CD4-positive, alpha-beta T cell (primary cell): ENCODE measurements around the gene TMEM237. TPM values are rescaled to one million over a fixed set of nuclear protein-coding genes. Genes with fewer than 3 reads are reported as not detected.

ENCODE experiments used
- ATAC-seq: fragments of 200-7000 bp; cut with Tn5 transposase; one replicate; pipeline ENCODE4 v1.10.0; 2022; ENCODE audit warnings: mild to moderate bottlenecking; ENCODE audit not compliant: poor library complexity
- CTCF ChIA-PET: fragments of 350-600 bp; sonication (Branson Sonifier 250); formaldehyde crosslinking; loops from one replicate; lab custom pipeline; 2021; ENCODE audit warnings: antibody characterized with exemption, inconsistent platforms; lab: Charles Lee
- POLR2A ChIA-PET: fragments of 350-600 bp; sonication (Branson Sonifier 250); formaldehyde crosslinking; loops from one replicate; lab custom pipeline; 2021; ENCODE audit warnings: antibody characterized with exemption, inconsistent platforms; lab: Charles Lee
- DNase-seq, 14 experiments: peaks; one replicate each; pipeline ENCODE4 v3.0.0-alpha.2; 2013 to 2020; ENCODE audit warnings: mixed read lengths in 2 of 14
- H3K27ac ChIP-seq, 2 donors: one replicate each; pipeline versions ENCODE4 v1.5.1 to v1.7.0; 2013; ENCODE audit warnings: low read length in 2 of 2, low read depth in 1 of 2, mild to moderate bottlenecking in 1 of 2
- H3K27me3 ChIP-seq, 2 experiments: 1 replicate in 1 of 2; 2 replicates in 1 of 2; pipeline versions ENCODE4 v1.6.1 to v1.7.0; 2013; ENCODE audit warnings: low read length in 2 of 2, control low read depth in 1 of 2, mild to moderate bottlenecking in 1 of 2, moderate library complexity in 1 of 2; ENCODE audit not compliant: insufficient read depth in 2 of 2, control insufficient read depth in 1 of 2
- H3K36me3 ChIP-seq: one replicate; pipeline ENCODE4 v1.6.1; 2013; ENCODE audit warnings: low read length, control low read depth; ENCODE audit not compliant: insufficient read depth
- H3K4me1 ChIP-seq: one replicate; pipeline ENCODE4 v1.6.1; 2013; ENCODE audit warnings: low read length, control low read depth; ENCODE audit not compliant: insufficient read depth
- H3K4me3 ChIP-seq: one replicate; pipeline ENCODE4 v1.5.1; 2013; ENCODE audit warnings: mild to moderate bottlenecking, low read length, moderate library complexity
- H3K9me3 ChIP-seq, 2 experiments: 1 replicate in 1 of 2; 2 replicates in 1 of 2; pipeline versions ENCODE4 v1.6.1 to v1.7.0; 2013; ENCODE audit warnings: low read length in 2 of 2, mild to moderate bottlenecking in 2 of 2, control low read depth in 1 of 2, moderate library complexity in 1 of 2; ENCODE audit not compliant: control insufficient read depth in 1 of 2, insufficient read depth in 1 of 2
- H3K27ac Mint-ChIP-seq: one replicate; pipeline ENCODE4 v1.8.0; 2020; ENCODE audit warnings: mixed read lengths
- H3K27me3 Mint-ChIP-seq: one replicate; pipeline ENCODE4 v1.8.0; 2021; ENCODE audit warnings: mixed read lengths
- H3K36me3 Mint-ChIP-seq: one replicate; pipeline ENCODE4 v1.8.0; 2021; ENCODE audit warnings: low read depth, mixed read lengths
- H3K4me1 Mint-ChIP-seq: one replicate; pipeline ENCODE4 v1.8.0; 2021; ENCODE audit warnings: low read depth, mixed read lengths
- H3K4me3 Mint-ChIP-seq: one replicate; pipeline ENCODE4 v1.8.0; 2020; ENCODE audit warnings: mild to moderate bottlenecking, mixed read lengths
- H3K9me3 Mint-ChIP-seq: one replicate; pipeline ENCODE4 v1.8.0; 2020; ENCODE audit warnings: mixed read lengths
- CTCF ChIP-seq: fragments of 200-600 bp; IDR thresholded peaks from one replicate; pipeline ENCODE4 v1.8.0; 2022; ENCODE audit warnings: antibody characterized with exemption, mild to moderate bottlenecking
- intact Hi-C, 2 experiments: fragments of 100-400 bp; cut with DNase I in 1 of 2; cut with micrococcal nuclease in 1 of 2; formaldehyde crosslinking; loops; one replicate each; pipeline versions ENCODE4 v1.15.1 to v1.9.0; 2023 to 2025; cut with DNase I, micrococcal nuclease
- total RNA-seq, 174 experiments: library from RNA in 2 of 174; stranded (reverse) in 2 of 174; gene quantifications; one replicate each; pipeline ENCODE4 v1.2.3 and lab custom pipeline; 2021 to 2026

Gene TMEM237
- total RNA-seq, 2 experiments from 2014 or later, result 4.0 to 4.6 TPM

- H3K4me1 ChIP-seq, result peaks cover 9% of the 10 kb centered on the region
- Mint-ChIP-seq H3K9me3 (no peaks in the 10 kb centered on the region), H3K27ac (peak overlapping the region; percentile 96), H3K4me3 (peak overlapping the region; percentile 96), H3K27me3 (no peaks in the 10 kb centered on the region), H3K4me1 (peaks cover 10% of the 10 kb centered on the region), H3K36me3 (peaks cover 8% of the 10 kb centered on the region)
- ATAC-seq (peak; percentile 62), DNase-seq (no peak)
- no peaks in the 10 kb centered on the region for H3K36me3 ChIP-seq
- POLR2A ChIA-PET, result interaction anchor here (1.3 to 3.4 kb wide), 6 partner anchors 12 to 525 kb away, joined by 3 to 29 read pairs (median 5); partner anchors contain the start of genes ALS2, STRADB and TRAK2
- CTCF ChIA-PET, result no interaction called here
- no peak for TF ChIP-seq CTCF
- H3K4me3 ChIP-seq, result peak overlapping the region; percentile 95
- no peaks in the 10 kb centered on the region for H3K27me3 ChIP-seq
- H3K27ac ChIP-seq, result peak overlapping the region; percentile 79 to 89
- H3K9me3 ChIP-seq, result no peaks in the 10 kb centered on the region
- intact Hi-C loops, result loop anchor here (2.0 to 10.0 kb wide), 6 partner anchors 139 to 407 kb away; partner anchors contain the start of genes ALS2 (in 2 of the 2), FZD7 (in 1 of the 2), STRADB (in 1 of the 2) and TRAK2 (in 1 of the 2)
These were observed 1.2 kb downstream of the TMEM237 start for GRCh38 chr2:201642086-201642578.

GRCh38 chr2:201639205-201639604 lies 4.1 kb downstream of the TMEM237 start:
- DNase-seq (no peak), ATAC-seq (no peak)
- TF ChIP-seq CTCF, result no peak
- H3K9me3 Mint-ChIP-seq, result no peaks in the 10 kb centered on the region
- ChIA-PET CTCF (no interaction called here), POLR2A (interaction anchor here (0.6 kb wide), 1 partner anchor 1318 kb away, joined by 3 read pairs; no protein-coding TSS in a partner anchor)
- H3K4me3 Mint-ChIP-seq, result peak overlapping the region; percentile 22
- Histone ChIP-seq H3K4me1 (peaks cover 9% of the 10 kb centered on the region), H3K27ac (no peak overlapping the region), H3K9me3 (no peaks in the 10 kb centered on the region), H3K4me3 (no peak overlapping the region), H3K36me3 (no peaks in the 10 kb centered on the region), H3K27me3 (no peaks in the 10 kb centered on the region)
- intact Hi-C loops, result loop anchor here in 1 of 2 experiments (10.0 kb wide), 1 partner anchor 834 kb away; no protein-coding TSS in a partner anchor
- peaks cover 18% of the 10 kb centered on the region for H3K36me3 Mint-ChIP-seq
- peaks cover 10% of the 10 kb centered on the region for H3K4me1 Mint-ChIP-seq
- H3K27ac Mint-ChIP-seq, result no peak overlapping the region
- no peaks in the 10 kb centered on the region for H3K27me3 Mint-ChIP-seq

GRCh38 chr2:201638326-201638725 lies 5.0 kb downstream of the TMEM237 start:
- no peaks in the 10 kb centered on the region for H3K9me3 Mint-ChIP-seq
- ChIA-PET CTCF (interaction anchor here (0.6 kb wide), 1 partner anchor 74 kb away, joined by 3 read pairs; no protein-coding TSS in a partner anchor), POLR2A (no interaction called here)
- H3K36me3 Mint-ChIP-seq, result peaks cover 24% of the 10 kb centered on the region
- no peaks in the 10 kb centered on the region for H3K27me3 Mint-ChIP-seq
- no peaks in the 10 kb centered on the region for H3K36me3 ChIP-seq
- DNase-seq, result no peak
- H3K4me1 ChIP-seq, result peaks cover 7% of the 10 kb centered on the region
- no peak for TF ChIP-seq CTCF
- H3K4me3 ChIP-seq, result no peak overlapping the region
- no peaks in the 10 kb centered on the region for H3K9me3 ChIP-seq
- intact Hi-C loops, result loop anchor here in 1 of 2 experiments (10.0 kb wide), 1 partner anchor 834 kb away; no protein-coding TSS in a partner anchor
- no peaks in the 10 kb centered on the region for H3K27me3 ChIP-seq
- ATAC-seq, result no peak
- H3K27ac ChIP-seq, result no peak overlapping the region
- no peak overlapping the region for H3K4me3 Mint-ChIP-seq
- peaks cover 10% of the 10 kb centered on the region for H3K4me1 Mint-ChIP-seq
- no peak overlapping the region for H3K27ac Mint-ChIP-seq
